NCI-H526 treated with DMSO at 0.1 percent for 48 hours (cell line): ENCODE data around the gene IRF2BP2.
"Not testable (repeated sequence)": the region's sequence is repeated elsewhere in the genome, so short reads cannot be mapped to it uniquely, and the experiment has no call there.

ENCODE experiments used
- DNase-seq: peaks from one replicate; lab custom pipeline; 2025; lab: John Stamatoyannopoulos, UW

IRF2BP2 gene

DNA sequence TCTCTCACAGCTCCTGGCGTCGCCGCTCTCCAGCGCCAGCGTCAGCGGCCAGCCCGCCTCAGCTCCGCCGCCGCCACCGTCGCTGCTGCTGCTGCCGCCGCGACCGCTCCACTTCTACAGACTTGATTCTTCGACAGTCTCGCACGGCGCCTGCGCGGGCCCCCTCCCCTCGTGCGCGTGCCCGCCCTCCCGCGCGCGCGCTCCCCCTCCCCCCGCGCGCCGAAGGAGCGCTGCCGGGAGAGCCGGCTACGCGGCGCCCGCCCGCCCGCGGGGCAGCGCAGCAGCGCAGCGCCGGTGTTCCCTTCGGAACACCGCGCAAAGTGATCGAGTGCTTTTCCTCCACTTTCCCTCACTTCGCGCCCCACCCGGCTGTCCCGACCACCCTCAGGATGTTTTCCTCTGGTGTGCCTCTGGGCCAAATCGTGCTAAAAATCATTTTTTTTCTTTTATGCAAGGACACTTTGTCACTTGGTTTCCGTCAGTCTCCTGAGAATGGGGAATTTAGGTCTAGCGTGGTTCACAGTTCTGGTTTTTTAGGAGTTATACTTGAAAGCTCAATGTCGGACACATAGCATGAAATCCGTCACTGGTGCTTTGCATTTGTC lies at the start of gene IRF2BP2:
TSS of gene IRF2BP2 (minus strand) at position 118 of the 605 bp plus-strand sequence. CDS start 684 bp downstream, outside the sequence.
- DNase-seq = no peak

DNA sequence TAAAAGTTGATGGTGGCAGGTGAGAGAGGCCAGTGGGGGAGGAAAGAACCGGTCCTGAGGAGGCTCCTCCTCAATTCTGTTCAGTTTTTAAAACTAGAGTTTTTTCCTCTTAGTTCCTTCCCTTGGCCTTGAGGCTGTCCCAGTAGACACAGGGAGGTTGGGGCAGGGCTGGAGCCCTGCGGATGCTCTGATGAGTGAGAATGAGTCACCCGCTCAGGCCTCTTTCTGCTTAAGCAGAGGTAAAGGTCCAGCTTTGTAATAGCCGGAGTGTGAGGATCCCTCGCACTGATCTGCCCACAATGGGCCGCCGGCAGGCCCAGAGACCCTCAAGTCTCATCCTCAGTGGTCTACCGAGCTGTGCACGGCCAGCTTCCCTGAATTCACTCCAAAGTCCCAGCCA lies 49.6 kb upstream of the IRF2BP2 start:
- DNase-seq = no peak

DNA sequence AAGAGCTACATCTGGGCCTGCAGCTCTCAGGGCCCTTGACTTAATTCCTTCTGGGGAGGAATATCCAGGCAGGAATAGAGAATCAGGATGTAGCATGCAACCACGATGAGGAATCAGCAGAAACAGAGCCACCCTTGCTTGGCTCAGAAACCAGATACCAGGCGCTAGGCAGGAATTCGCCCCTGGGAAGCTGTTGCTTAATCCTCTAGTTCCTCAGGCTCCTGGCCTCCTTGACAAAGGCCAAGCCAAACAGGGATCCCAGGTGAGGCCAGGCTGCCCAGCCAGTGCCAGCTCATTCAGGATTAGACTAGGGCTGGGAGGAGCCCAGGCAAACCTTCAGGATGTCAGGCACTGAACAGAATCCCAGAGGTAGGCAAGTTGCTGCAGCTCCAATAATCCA lies 48.2 kb upstream of the IRF2BP2 start:
- no peak for DNase-seq

DNA sequence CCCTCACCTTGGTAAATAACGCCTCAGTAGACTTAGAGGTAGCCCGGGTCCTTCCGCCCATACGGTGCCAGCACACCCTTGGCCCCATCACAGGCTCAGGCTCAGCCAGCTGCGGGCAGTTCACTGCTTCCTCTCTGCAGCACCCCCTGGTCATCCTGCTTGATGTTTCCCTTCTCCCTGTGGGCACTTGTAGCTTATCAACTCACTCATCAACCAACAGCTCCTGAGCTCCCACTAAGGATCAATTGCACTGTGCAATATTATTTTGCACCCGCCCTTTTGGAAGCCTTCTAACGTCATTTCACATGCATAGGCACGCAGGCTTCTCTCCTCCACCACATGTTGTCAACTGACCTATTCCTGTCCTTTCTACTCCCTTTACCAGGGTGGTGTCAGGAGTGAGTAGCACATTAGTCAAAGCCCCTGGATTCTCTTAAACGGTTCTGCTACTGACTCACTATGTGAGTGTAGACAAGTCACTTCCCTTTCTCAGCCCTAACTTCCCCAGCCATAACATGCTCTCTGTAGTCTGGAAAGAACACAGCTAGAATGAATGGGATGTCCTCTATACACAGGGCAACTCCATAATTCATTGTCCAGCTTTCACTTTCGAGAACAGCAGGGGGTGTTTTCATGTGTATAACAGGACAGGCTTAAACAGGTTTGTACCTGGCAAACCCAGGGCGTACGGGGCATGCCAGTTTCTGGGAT lies 47.1 kb upstream of the IRF2BP2 start:
- DNase-seq = no peak

- DNase-seq = no peak
These were observed 46.3 kb upstream of the IRF2BP2 start for GRCh38 chr1:234656070-234656895.

GRCh38 chr1:234655328-234656069 lies 45.5 kb upstream of the IRF2BP2 start:
- DNase-seq = no peak

- DNase-seq = no peak
These were observed 44.2 kb upstream of the IRF2BP2 start for GRCh38 chr1:234654002-234654733.

DNA sequence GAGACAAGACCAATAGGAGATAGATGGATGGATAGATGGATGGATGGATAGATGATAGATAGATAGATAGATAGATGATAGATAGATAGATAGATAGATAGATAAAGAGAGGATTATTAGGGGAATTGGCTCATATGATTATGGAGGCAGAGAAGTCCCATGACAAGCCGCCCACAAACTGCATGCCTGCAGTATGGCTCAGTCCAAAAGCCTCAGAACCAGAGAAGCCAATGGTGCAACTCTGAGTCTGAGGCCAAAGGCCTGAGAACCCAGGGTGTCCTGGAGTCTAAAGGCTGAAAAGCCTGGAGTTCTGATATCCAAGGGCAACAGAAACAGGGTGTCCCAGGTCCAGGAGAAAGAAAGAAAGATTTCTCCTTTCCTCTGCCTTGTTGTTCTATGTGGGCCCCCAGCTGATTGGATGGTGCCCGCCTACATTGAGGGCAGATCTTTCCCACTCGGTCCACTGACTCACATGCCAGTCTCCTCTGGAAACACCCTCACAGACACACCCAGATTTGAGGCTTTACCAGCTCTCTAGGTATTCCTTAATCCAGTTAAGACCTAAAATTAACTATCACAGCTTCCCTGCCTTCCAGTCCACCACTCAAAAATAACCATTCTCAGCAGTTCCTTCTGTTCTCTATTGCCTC lies 39.6 kb upstream of the IRF2BP2 start:
- DNase-seq = no peak

GRCh38 chr1:234647758-234648157 lies 37.8 kb upstream of the IRF2BP2 start:
- DNase-seq = no peak

DNA sequence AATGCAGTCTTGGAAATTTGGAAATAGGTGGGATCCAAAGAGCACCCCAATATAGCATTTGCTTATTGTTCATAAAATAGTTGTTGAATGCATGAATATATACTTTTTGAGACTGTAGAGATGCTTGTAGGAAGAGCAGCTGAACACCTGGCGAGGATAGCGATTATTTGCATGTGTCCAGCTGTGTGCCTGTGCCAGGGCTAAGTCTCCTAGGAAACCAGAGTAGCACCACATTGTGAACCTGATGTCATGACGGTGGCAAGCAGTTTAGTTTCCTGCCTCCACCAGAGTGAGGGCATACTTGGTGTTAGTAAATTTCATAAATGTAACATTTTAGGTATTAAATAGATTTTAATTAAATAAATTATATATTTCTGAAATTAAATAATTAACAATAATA lies 37.3 kb upstream of the IRF2BP2 start:
- DNase-seq = peak; percentile 43

- DNase-seq = no peak
These were observed 36.0 kb upstream of the IRF2BP2 start for GRCh38 chr1:234645964-234646363.

DNA sequence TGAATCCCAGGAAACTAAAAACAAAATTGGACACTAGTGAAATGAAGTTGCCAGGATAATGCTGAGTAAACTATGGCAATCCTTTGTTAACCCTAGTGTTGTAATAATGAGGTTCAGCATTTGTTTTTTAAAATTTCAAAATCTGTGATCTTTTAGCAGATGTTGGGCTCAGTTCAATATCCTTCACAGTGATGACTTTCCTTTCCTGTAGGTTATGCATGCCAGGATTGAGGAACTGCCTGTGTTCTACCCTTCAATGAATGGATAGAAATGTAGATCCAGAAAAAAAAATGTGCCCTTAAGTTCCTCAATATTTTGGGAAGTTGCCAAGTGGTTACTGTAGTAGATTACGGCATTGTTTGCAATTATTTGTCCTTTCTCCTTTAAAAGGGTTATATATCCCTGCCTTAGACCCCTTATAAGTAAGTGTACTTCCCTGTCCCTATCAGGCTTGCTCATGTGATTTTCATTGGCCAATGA lies 35.5 kb upstream of the IRF2BP2 start:
- no peak for DNase-seq

DNA sequence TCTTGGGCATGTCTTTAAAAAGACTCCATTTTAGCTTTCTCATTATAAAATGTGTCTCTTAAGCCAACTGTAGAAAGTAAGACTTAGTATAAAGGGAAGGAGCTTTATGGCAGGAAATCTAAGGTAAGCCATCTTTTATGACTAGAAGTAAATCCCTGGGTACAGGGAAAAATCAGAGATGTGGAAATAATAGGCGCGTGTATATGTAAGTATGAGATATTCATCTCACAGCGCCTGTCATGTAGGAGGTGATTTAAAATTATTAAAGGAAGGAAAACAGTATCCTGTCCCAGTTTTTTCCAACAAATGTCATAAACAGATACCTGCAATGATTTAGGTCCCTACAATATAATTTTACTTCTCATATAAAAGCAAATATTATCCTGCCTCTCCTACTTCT lies 35.0 kb upstream of the IRF2BP2 start:
- DNase-seq = no peak

GRCh38 chr1:234643850-234644134 lies 33.8 kb upstream of the IRF2BP2 start:
- DNase-seq = no peak

DNA sequence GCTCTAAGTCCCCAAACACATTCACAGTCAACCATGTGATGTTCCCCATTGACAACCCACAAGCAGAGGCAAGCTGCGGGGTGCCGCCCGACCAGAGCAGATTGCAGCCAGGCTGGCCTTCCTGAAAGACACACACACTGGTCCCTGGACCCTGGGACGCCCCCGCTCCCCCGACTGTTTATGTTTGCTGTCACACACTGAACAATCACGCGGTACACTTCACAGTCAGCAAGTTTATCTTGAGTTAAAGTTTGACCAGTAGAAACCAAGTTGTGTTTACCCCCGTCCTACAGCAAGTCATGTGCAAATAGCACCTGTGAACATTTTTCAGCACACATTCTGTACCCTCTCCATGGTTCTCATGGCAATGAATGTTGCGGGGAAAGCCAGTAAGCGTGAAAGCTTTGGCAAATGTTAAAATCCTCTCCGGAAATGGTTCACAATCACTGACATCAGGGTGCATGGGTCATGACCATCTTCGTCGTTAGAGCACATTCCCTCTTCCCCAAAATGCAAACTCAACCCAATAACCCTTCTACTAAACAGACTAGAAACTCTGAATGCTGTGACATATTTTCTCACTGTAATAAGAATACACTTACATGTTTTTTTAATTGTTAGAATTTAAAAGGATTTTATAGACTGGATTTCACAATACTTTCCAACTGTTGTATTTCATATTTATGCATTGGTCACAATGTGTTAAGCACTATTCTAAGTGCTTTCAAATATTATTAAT lies 33.3 kb upstream of the IRF2BP2 start:
- DNase-seq = no peak

DNA sequence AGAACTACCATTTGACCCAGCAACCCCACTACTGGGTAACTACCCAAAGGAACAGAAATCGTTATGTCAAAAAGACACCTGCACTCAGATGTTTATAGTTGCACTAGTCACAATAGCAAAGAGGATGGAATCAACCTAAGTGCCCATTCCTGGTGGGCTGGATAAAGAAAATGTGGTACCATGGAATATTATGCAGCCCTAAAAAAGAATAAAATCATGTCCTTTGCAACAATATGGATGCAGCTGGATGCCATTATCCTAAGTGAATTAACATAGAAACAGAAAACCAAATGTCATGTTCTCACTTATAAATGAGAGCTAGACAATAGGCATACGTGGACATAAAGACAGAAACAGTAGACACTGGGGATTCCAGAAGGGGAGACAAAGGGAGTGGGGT lies 32.5 kb upstream of the IRF2BP2 start:
- DNase-seq = no peak

DNA sequence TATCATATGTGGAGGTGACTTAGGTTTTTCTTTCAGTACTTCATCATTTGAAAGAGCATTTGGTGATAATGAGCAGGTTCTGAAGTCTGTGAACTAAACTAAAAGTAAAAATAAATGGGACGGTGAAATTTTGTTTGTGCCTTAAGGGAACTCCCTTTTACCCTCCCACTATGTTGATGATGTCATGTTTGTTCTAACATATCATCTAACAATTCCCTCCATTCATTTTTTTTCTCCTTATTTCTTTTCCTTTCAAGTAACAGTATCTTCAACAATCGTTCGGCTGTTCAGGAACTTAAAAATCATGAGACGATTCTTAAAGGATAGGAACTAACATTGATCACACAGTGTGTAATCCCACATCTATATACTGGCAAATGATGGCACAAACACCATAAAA lies 30.0 kb upstream of the IRF2BP2 start:
- no peak for DNase-seq

- peak; percentile 52 for DNase-seq
These were observed 29.1 kb upstream of the IRF2BP2 start for GRCh38 chr1:234638832-234639799.

DNA sequence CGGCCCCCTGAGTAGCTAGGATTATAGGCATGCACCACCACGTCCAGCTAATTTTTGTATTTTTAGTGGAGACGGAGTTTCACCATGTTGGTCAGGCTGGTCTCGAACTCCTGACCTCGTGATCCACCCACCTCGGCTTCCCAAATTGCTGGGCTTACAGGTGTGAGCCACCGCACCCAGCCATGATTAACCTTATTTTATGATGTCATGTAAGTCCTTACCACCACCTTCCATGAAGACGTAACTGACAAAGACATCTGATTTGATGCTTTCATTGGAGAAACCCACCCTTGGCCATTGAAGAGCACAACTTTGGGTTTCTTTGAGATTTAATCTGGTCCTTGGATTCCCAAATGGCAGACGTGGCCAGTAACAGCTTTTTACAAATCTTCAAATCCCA lies 24.9 kb upstream of the IRF2BP2 start:
- DNase-seq = not testable (repeated sequence)
